Activated naive CD8-positive, alpha-beta T cell treated with anti-CD3 and anti-CD28 coated beads, Interleukin-2, amount 10 ng/mL, durations not matched to agents 7 days and 5 days (primary cell): ENCODE results near the gene CYLD. TPM values are rescaled to one million over a fixed set of nuclear protein-coding genes. Genes with fewer than 3 reads are reported as not detected.

Experiments
- ATAC-seq: fragments of 150-1000 bp; cut with Tn5 transposase; one replicate; pipeline ENCODE4 v1.10.0; 2021; ENCODE audit warnings: low read depth, moderate library complexity
- POLR2A ChIA-PET: fragments of 350-600 bp; sonication (Branson Sonifier 250); formaldehyde crosslinking; loops from one replicate; lab custom pipeline; 2021; ENCODE audit warnings: antibody characterized with exemption; lab: Charles Lee
- DNase-seq: peaks from one replicate; pipeline ENCODE4 v3.0.0; 2021
- H3K27ac Mint-ChIP-seq: one replicate; pipeline ENCODE4 v1.8.0; 2022; ENCODE audit warnings: mild to moderate bottlenecking, mixed read lengths
- H3K27me3 Mint-ChIP-seq: one replicate; pipeline ENCODE4 v1.8.0; 2022; ENCODE audit warnings: mild to moderate bottlenecking, moderate library complexity, mixed read lengths
- H3K36me3 Mint-ChIP-seq: one replicate; pipeline ENCODE4 v1.8.0; 2021; ENCODE audit warnings: mild to moderate bottlenecking, mixed read lengths
- H3K4me1 Mint-ChIP-seq: one replicate; pipeline ENCODE4 v1.8.0; 2021; ENCODE audit warnings: mixed read lengths
- H3K4me3 Mint-ChIP-seq: one replicate; pipeline ENCODE4 v1.8.0; 2022; ENCODE audit warnings: mild to moderate bottlenecking, moderate library complexity, mixed read lengths
- H3K9me3 Mint-ChIP-seq: one replicate; pipeline ENCODE4 v1.8.0; 2021; ENCODE audit warnings: mixed read lengths
- total RNA-seq, 2 experiments: library from RNA; stranded (reverse); gene quantifications; one replicate each; pipeline ENCODE4 v1.2.3, GENCODE V29; 2021

CYLD gene
- total RNA-seq, 2 experiments from 2014 or later: 166 to 172 TPM

- ATAC-seq (no peak), DNase-seq (no peak)
- peaks cover 19% of the 10 kb centered on the region for H3K4me1 Mint-ChIP-seq
- no peak overlapping the region for H3K4me3 Mint-ChIP-seq
- no peak overlapping the region for H3K27ac Mint-ChIP-seq
- H3K27me3 Mint-ChIP-seq: no peaks in the 10 kb centered on the region
- POLR2A ChIA-PET: interaction anchor here (0.6 to 0.7 kb wide), 2 partner anchors 16 to 44 kb away, joined by 3 to 4 read pairs; no protein-coding TSS in a partner anchor
- H3K36me3 Mint-ChIP-seq: peaks cover 6% of the 10 kb centered on the region
- H3K9me3 Mint-ChIP-seq: no peaks in the 10 kb centered on the region
These were observed 5.4 kb upstream of the CYLD start for GRCh38 chr16:50736448-50736847.

GRCh38 chr16:50737420-50737959 is 4.4 kb upstream of the CYLD start:
- no peaks in the 10 kb centered on the region for H3K9me3 Mint-ChIP-seq
- no peaks in the 10 kb centered on the region for H3K27me3 Mint-ChIP-seq
- POLR2A ChIA-PET: no interaction called here
- DNase-seq (no peak), ATAC-seq (no peak)
- H3K27ac Mint-ChIP-seq: no peak overlapping the region
- peaks cover 16% of the 10 kb centered on the region for H3K4me1 Mint-ChIP-seq
- H3K4me3 Mint-ChIP-seq: no peak overlapping the region
- H3K36me3 Mint-ChIP-seq: peaks cover 6% of the 10 kb centered on the region

GRCh38 chr16:50739031-50739430 is 2.9 kb upstream of the CYLD start:
- peak overlapping the region; percentile 32 for H3K27ac Mint-ChIP-seq
- no peak for ATAC-seq
- no peaks in the 10 kb centered on the region for H3K27me3 Mint-ChIP-seq
- POLR2A ChIA-PET: no interaction called here
- no peaks in the 10 kb centered on the region for H3K9me3 Mint-ChIP-seq
- H3K36me3 Mint-ChIP-seq: peaks cover 8% of the 10 kb centered on the region
- no peak for DNase-seq
- H3K4me1 Mint-ChIP-seq: peaks cover 21% of the 10 kb centered on the region
- H3K4me3 Mint-ChIP-seq: no peak overlapping the region

- Mint-ChIP-seq H3K36me3 (peaks cover 22% of the 10 kb centered on the region), H3K27me3 (no peaks in the 10 kb centered on the region), H3K27ac (peak overlapping the region; percentile 30), H3K4me1 (peaks cover 38% of the 10 kb centered on the region), H3K9me3 (no peaks in the 10 kb centered on the region), H3K4me3 (peak overlapping the region; percentile 86)
- ATAC-seq (no peak), DNase-seq (no peak)
- POLR2A ChIA-PET: interaction anchor here (1.2 to 7.5 kb wide), 6 partner anchors 9 to 73 kb away, joined by 3 to 144 read pairs (median 10); partner anchors contain the start of gene SNX20
These were observed 1.1 kb upstream of the CYLD start for GRCh38 chr16:50740736-50741135.

GRCh38 chr16:50741225-50741780 is 583 bp upstream of the CYLD start:
- H3K4me1 Mint-ChIP-seq: peaks cover 40% of the 10 kb centered on the region
- peak overlapping the region; percentile 86 for H3K4me3 Mint-ChIP-seq
- peak overlapping the region; percentile 95 for H3K27ac Mint-ChIP-seq
- POLR2A ChIA-PET: interaction anchor here (0.6 to 7.5 kb wide), 13 partner anchors 8 to 548 kb away, joined by 3 to 144 read pairs (median 3); partner anchors contain the start of gene SNX20
- no peaks in the 10 kb centered on the region for H3K27me3 Mint-ChIP-seq
- no peak for DNase-seq
- no peak for ATAC-seq
- peaks cover 24% of the 10 kb centered on the region for H3K36me3 Mint-ChIP-seq
- H3K9me3 Mint-ChIP-seq: no peaks in the 10 kb centered on the region

GRCh38 chr16:50742576-50743200 is 802 bp downstream of the CYLD start:
- H3K4me1 Mint-ChIP-seq: peaks cover 43% of the 10 kb centered on the region
- peak overlapping the region; percentile 96 for H3K4me3 Mint-ChIP-seq

GRCh38 chr16:50743581-50744225 is 1.8 kb downstream of the CYLD start:
- peaks cover 31% of the 10 kb centered on the region for H3K36me3 Mint-ChIP-seq
- ATAC-seq: no peak
- no peaks in the 10 kb centered on the region for H3K27me3 Mint-ChIP-seq
- peaks cover 46% of the 10 kb centered on the region for H3K4me1 Mint-ChIP-seq
- POLR2A ChIA-PET: interaction anchor here (1.2 to 7.5 kb wide), 6 partner anchors 13 to 76 kb away, joined by 3 to 144 read pairs (median 10); partner anchors contain the start of gene SNX20
- H3K4me3 Mint-ChIP-seq: peak overlapping the region; percentile 96
- H3K27ac Mint-ChIP-seq: peak overlapping the region; percentile 90
- no peaks in the 10 kb centered on the region for H3K9me3 Mint-ChIP-seq
- no peak for DNase-seq

More at GRCh38 chr16:50742576-50743200, 802 bp downstream of the CYLD start:
- no peaks in the 10 kb centered on the region for H3K27me3 Mint-ChIP-seq
- no peak for ATAC-seq
- no peak for DNase-seq
- POLR2A ChIA-PET: interaction anchor here (2.0 to 7.5 kb wide), 3 partner anchors 61 to 75 kb away, joined by 4 to 144 read pairs (median 112); partner anchors contain the start of gene SNX20
- no peaks in the 10 kb centered on the region for H3K9me3 Mint-ChIP-seq
- peak overlapping the region; percentile 90 for H3K27ac Mint-ChIP-seq
- peaks cover 29% of the 10 kb centered on the region for H3K36me3 Mint-ChIP-seq

GRCh38 chr16:50744881-50745280 is 3.0 kb downstream of the CYLD start:
- Mint-ChIP-seq H3K9me3 (no peaks in the 10 kb centered on the region), H3K4me3 (peak overlapping the region; percentile 96), H3K4me1 (peaks cover 50% of the 10 kb centered on the region), H3K27me3 (no peaks in the 10 kb centered on the region), H3K27ac (peak overlapping the region; percentile 90), H3K36me3 (peaks cover 33% of the 10 kb centered on the region)
- POLR2A ChIA-PET: interaction anchor here (0.6 to 7.5 kb wide), 14 partner anchors 12 to 499 kb away, joined by 3 to 144 read pairs (median 5); partner anchors contain the start of gene SNX20
- ATAC-seq (no peak), DNase-seq (no peak)

GRCh38 chr16:50745940-50746339 is 4.1 kb downstream of the CYLD start:
- H3K9me3 Mint-ChIP-seq: no peaks in the 10 kb centered on the region
- DNase-seq (no peak), ATAC-seq (no peak)
- POLR2A ChIA-PET: interaction anchor here (1.4 to 7.5 kb wide), 6 partner anchors 11 to 86 kb away, joined by 5 to 144 read pairs (median 12); partner anchors contain the start of gene SNX20
- H3K27me3 Mint-ChIP-seq: no peaks in the 10 kb centered on the region
- H3K27ac Mint-ChIP-seq: peak overlapping the region; percentile 90
- H3K4me3 Mint-ChIP-seq: peak overlapping the region; percentile 96
- peaks cover 36% of the 10 kb centered on the region for H3K36me3 Mint-ChIP-seq
- peaks cover 54% of the 10 kb centered on the region for H3K4me1 Mint-ChIP-seq

GRCh38 chr16:50747207-50747956 is 5.5 kb downstream of the CYLD start:
- H3K36me3 Mint-ChIP-seq: peaks cover 42% of the 10 kb centered on the region
- H3K4me1 Mint-ChIP-seq: peaks cover 58% of the 10 kb centered on the region
- H3K27me3 Mint-ChIP-seq: no peaks in the 10 kb centered on the region
- no peaks in the 10 kb centered on the region for H3K9me3 Mint-ChIP-seq
- H3K4me3 Mint-ChIP-seq: peak overlapping the region; percentile 90
- peak overlapping the region; percentile 97 for H3K27ac Mint-ChIP-seq
- ATAC-seq (peak; percentile 74), DNase-seq (no peak)
- POLR2A ChIA-PET: interaction anchor here (2.0 to 7.5 kb wide), 5 partner anchors 17 to 88 kb away, joined by 5 to 144 read pairs (median 17); partner anchors contain the start of gene SNX20

GRCh38 chr16:50751528-50751927 is 9.6 kb downstream of the CYLD start:
- no peaks in the 10 kb centered on the region for H3K9me3 Mint-ChIP-seq
- ATAC-seq (no peak), DNase-seq (no peak)
- POLR2A ChIA-PET: interaction anchor here (1.0 to 1.1 kb wide), 2 partner anchors 10 to 85 kb away, joined by 3 read pairs; partner anchors contain the start of gene CYLD
- peaks cover 50% of the 10 kb centered on the region for H3K4me1 Mint-ChIP-seq
- no peaks in the 10 kb centered on the region for H3K27me3 Mint-ChIP-seq
- peak overlapping the region; percentile 32 for H3K27ac Mint-ChIP-seq
- H3K36me3 Mint-ChIP-seq: peaks cover 48% of the 10 kb centered on the region
- peak overlapping the region; percentile 12 for H3K4me3 Mint-ChIP-seq

GRCh38 chr16:50752471-50753235 is 10.8 kb downstream of the CYLD start:
- Mint-ChIP-seq H3K9me3 (no peaks in the 10 kb centered on the region), H3K27me3 (no peaks in the 10 kb centered on the region), H3K4me3 (peak overlapping the region; percentile 23), H3K36me3 (peaks cover 45% of the 10 kb centered on the region), H3K27ac (peak overlapping the region; percentile 3), H3K4me1 (peaks cover 43% of the 10 kb centered on the region)
- POLR2A ChIA-PET: no interaction called here
- ATAC-seq (no peak), DNase-seq (no peak)
